GM18511 (cell line): ENCODE data around the gene ZNF516.
"Not testable (repeated sequence)": the region's sequence is repeated elsewhere in the genome, so short reads cannot be mapped to it uniquely, and the experiment has no call there.

Source experiments
- ATAC-seq: cut with Tn5 transposase; IDR thresholded peaks from one replicate; pipeline ENCODE4 v1.9.1; 2021; ENCODE audit warnings: mild to moderate bottlenecking, moderate library complexity; ENCODE audit not compliant: unreplicated experiment

The ZNF516 gene

DNA sequence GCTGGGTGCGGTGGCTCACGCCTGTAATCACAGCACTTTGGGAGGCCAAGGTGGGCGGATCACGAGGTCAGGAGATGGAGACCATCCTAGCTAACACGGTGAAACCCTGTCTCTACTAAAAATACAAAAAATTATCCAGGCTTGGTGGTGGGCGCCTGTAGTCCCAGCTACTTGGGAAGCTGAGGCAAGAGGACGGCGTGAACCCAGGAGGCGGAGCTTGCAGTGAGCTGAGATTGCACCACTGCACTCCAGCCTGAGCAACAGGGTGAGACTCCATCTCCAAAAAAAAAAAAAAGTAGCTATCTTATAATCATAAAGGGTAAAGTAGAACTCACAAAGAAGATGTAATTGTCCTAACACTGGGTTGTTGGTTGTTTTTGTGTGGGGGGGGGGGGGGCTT lies 21.5 kb downstream of the ZNF516 start:
- ATAC-seq, result not testable (repeated sequence)

GRCh38 chr18:76472829-76473228 lies 22.2 kb downstream of the ZNF516 start:
- no peak for ATAC-seq

GRCh38 chr18:76471593-76471992 lies 23.4 kb downstream of the ZNF516 start:
- no peak for ATAC-seq

DNA sequence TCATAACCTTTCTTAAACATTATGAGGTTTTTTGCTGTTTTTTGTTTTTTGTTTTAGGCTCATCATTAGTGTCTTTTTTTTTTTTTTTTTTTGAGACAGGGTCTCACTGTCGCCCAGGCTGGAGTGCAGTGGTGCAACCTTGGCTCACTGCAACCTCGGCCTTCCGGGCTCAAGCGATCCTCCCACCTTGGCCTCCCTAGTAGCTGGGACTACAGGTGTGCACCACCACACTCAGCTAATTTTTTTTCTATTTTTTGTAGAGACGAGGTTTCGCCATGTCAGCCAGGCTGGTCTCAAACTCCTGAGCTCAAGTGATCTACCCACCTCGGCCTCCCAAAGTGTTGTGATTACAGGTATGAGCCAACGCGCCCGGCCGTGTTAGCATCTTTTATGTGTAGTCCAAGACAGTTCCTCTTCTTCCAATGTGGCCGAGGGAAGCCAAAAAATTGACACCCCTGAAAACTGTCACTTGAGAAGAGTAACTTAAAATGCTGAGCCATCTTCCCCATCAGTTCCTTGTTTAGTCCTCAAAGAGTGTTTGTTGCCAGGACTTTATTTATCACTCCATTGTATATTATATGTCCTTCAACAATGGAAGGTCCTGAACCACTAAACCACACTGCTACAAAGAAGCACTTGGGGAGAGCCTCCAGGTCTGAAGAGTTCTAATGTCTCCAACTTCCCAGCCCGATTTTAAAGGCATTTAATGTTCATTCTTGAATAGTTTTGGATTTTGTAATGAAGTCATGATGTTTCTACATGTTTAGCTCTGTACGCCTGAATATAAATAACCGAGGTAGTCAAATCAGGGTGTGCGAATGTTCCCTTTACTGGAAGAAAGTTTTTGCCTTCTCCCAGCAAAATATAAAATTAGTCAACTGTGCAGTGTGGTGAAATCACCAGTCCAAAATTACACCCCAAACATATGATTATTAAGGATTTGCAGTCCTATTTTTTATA lies 26.4 kb downstream of the ZNF516 start:
- no peak for ATAC-seq

DNA sequence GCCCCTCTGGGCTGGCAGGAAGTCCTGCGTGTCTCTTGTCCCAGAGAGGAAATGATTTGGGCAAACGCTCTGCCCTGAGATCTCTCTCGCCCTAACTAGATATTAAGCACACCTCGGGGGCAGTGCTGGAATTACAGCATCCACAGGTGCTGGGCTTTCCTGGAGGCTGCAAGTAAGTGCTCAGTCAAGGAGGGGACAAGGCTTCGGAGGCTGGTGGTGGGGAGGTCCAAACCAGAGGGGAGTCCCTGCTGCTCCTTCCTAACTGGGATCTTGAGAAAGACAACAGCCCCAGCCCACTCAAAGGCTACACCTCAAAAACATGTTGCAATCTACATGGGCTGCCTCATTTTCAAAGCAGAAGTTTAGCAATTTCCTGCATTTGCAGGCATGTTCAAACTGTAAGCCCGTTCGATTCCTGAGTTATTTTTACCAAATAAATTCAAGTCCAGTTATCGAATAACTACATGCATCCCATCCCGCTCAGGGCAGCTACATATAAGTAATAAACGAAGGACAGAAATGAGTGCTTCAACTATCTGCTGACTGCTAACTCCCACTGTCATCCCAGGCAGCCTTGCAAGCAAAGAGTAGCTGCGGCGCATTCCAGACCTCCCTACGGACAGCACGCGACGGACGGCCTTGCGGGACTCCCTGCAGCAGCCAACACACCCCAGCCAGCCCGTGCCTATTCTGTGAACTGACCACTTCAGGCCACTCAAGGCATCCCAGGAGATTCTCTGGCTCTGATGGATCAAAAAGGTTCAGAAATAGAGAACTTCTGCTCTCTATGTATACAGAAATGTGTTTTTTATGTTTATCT lies 27.5 kb downstream of the ZNF516 start:
- ATAC-seq, result peak; percentile 48

DNA sequence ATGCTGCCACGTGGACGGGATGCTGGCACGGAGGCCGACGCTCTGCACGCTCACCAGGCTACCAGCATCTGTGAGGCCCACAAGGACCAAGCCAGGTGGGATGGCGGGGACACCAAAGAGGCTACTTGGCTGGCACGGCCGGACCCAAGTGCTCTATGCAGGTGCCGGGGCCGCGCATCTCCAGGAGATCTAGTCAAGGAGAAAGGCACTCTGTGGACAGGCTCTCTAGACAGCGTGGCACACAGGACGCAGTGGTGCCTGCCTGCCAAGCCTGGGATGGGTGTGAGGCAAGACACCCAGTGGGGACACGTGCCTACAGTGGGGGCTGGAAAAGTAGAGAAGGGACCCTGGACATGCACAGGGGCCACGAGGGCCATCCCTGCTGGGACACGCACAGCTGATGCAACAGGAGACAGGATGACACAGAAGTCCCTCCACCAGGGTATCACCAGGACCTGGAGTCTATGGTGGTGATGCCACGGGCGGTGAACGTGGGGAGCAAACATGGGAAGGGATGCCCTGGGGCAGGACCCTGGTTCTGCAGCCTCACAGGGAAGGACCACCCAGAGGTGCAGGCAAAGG lies 28.5 kb downstream of the ZNF516 start:
- ATAC-seq, result no peak

GRCh38 chr18:76465630-76466409 lies 29.2 kb downstream of the ZNF516 start:
- no peak for ATAC-seq

GRCh38 chr18:76464281-76465259 lies 30.5 kb downstream of the ZNF516 start:
- ATAC-seq, result no peak

GRCh38 chr18:76463872-76464271 lies 31.2 kb downstream of the ZNF516 start:
- ATAC-seq, result no peak

GRCh38 chr18:76463358-76463757 lies 31.7 kb downstream of the ZNF516 start:
- ATAC-seq, result no peak

DNA sequence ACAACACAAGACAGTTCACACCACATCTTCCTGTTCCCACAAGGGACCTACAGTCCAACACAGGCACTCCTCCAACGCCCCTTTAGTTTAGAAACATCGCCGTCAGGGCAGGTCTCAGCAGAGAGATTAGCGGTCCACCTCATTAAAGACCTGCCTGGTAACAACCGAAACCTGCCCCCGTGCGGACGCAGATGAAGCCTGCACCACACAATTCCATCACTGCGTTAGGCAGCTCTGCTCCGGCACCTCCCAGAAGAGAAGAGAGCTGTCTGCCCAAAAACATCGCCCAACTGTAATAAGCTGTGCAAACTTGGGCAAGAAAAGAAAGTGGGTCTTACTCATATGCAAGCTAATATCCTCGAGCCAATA lies 32.7 kb downstream of the ZNF516 start:
- no peak for ATAC-seq

DNA sequence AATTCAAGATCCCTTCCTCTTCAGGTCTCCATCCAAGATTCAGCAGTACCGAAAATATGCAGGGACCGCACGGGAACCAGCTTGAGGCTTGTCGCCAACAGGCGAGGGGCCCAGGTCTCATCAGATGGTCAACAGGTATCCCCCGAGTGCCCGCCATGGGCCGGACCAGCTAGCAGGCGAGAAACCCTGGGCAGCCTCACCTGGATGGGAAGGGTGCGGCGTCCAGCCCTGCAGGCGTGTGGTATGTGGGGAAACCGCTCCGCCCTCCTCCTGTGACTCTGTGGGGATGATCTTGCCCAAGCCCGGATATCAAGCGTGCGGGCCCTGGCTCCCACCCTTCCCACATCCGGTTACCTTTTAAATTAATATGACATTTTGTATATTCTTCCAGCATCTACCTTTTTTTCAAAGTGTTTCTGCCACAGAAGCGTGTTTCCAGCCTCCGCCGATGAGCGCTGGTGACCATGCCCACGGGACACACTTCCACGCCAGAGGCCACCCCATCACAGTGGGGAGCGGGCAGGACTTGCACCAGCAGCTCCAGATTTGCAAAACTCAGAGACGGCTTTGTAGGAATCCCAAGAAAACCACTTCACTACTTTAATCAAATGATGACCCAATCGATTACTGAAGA lies 33.2 kb downstream of the ZNF516 start:
- ATAC-seq, result no peak

DNA sequence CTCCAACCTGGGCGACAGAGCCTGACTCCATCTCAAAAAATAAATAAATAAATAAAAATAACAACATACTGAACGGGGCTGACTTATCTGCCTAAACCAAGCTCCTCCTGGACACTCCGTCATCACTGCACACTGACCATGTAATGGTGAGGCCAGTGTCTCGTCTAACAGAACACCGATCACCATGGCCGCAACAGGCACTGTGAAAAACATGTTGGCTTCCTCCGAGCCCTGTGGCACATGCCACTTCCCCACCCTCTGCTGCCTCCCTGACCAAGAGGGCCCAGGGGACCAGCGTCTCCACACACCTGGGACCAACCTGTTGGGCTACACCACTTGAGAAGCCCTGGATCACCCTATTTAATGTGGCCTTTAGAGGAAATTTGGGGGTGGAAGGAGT lies 33.9 kb downstream of the ZNF516 start:
- ATAC-seq, result no peak

DNA sequence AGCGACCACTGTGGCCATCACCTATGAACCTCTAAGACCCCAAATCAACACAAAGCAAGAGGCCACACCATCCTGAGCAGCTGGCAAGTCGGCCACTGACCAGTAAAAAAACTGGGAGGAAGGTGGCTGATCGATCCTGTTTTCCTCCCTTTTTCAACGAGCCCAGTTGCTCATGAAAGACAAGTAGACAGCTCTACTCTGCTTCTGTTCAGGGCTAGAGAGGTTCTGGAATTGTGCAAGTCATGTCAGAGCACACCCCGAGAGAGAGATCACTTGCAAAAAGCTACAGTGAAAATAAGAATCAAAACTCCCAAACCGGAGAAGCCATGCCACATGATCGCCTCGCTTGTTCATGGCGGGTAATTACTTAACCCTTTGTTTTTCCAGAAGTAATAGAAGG lies 34.6 kb downstream of the ZNF516 start:
- no peak for ATAC-seq

DNA sequence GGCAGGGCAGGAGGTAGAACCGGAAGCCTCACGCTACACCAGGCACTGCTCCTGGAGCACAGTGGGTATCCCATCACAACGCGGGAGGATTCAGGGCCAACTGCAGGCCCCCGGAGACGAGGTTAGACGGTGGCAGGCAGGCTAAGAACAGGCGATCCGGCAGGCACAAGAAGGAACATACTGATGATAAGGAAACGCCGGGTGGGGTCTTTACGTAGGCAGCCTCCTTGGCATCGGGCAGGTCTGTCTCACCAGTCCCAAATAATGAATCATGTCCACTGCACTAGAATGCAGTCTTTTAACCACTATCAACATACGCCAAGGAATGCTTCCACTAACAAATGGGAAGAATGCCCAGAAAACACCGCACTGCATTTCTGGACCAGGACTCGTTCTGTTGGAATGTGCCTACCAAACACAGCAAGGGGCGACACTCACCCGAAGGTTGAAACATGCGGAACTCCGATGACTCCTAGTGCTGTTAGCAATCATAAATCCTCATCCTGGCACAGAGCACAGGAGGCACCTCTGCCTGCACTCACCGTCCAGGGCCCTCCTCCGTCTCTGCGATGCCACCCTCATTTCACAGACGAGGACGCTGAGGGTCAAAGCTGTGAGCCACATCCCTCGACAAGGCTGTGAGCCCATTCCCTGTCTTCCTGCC lies 35.2 kb downstream of the ZNF516 start:
- no peak for ATAC-seq

- no peak for ATAC-seq
Measured at GRCh38 chr18:76459312-76459686, 35.7 kb downstream of the ZNF516 start.

- no peak for ATAC-seq
Measured at GRCh38 chr18:76458522-76459311, 36.3 kb downstream of the ZNF516 start.

GRCh38 chr18:76457957-76458356 lies 37.1 kb downstream of the ZNF516 start:
- no peak for ATAC-seq
